HG03175 (cell line): ENCODE data around the gene NRCAM.

Source experiments
- ATAC-seq: cut with Tn5 transposase; IDR thresholded peaks from one replicate; pipeline ENCODE4 v1.9.1; 2021; ENCODE audit warnings: mild to moderate bottlenecking, moderate library complexity; ENCODE audit not compliant: unreplicated experiment

NRCAM gene

DNA sequence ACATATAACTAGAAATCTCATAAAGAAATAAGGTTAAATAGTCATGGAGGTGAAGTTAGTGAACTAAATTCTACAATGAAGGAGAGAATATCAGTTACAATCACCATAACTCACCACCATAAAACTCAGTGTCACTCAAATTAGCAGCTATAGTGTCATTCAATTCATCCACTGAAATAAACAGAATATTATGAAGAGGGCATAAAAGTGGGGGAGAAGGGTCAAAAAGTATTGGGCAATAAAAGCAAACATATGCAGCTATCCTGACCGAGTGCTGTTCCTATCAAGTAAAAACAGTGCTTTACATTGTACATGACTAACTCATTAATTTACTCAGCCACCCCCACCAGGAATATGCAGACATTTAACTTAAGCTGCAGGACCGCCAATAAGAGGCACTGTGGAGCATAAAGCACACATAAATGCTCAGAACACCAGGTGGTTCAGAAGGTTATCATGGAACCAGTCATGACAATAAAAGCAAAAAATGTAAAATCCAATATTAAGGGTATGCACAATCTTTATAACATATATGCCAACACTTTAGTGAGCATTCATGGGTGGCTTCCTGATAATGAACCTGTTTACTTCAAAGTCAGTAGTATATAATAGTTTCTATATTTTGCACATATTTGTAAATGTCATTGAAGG is 230.6 kb downstream of the NRCAM start:
- ATAC-seq: no peak

DNA sequence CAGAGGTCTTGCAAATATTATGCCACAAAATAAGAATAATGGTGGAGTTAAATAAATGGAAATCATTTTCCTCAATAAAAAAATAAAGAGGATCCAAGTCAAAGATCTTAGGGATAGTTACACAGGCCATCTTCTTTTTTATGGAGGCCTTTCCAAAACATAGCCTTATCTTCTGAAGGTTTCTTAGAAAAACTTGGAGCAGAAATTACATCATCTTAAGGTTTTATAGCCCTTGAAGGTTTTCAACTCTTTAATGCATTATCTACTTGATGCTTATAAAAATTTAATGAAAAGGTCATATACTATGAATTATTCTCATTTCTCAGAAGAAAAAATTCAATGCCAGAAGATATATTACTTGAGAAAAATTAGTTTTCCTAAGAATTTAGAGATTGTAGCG is 231.8 kb downstream of the NRCAM start:
- no peak for ATAC-seq

DNA sequence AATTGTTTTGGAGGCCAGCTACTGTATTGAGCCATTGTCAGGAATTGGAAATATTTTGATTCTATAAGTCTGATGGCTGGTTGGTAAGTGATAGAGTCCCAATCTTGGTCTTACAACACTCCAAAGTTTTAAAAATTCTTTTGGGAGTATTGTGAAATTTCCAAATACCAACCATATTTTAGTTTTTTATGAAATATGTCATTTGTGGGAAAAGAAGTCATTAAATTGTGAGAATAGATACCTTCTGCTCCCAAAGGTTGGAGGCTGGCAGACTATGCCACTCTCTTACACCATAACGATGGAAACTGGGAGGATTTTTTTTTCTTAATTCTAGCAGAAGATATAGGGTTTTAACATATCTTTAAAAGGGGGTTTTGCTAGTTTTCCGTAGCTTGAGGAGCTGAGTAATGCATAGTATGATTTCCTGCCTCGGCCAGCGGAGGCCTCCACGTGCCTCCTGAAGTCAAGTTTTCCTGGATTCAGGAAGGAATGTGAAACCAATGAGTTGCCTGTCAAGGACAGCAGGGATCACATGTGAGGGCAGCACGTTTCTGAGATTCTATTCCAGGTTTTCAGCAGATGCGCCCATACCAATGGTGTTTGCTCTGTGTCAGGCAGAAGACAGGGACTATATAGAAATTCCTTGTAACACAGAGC is 233.9 kb downstream of the NRCAM start:
- no peak for ATAC-seq

DNA sequence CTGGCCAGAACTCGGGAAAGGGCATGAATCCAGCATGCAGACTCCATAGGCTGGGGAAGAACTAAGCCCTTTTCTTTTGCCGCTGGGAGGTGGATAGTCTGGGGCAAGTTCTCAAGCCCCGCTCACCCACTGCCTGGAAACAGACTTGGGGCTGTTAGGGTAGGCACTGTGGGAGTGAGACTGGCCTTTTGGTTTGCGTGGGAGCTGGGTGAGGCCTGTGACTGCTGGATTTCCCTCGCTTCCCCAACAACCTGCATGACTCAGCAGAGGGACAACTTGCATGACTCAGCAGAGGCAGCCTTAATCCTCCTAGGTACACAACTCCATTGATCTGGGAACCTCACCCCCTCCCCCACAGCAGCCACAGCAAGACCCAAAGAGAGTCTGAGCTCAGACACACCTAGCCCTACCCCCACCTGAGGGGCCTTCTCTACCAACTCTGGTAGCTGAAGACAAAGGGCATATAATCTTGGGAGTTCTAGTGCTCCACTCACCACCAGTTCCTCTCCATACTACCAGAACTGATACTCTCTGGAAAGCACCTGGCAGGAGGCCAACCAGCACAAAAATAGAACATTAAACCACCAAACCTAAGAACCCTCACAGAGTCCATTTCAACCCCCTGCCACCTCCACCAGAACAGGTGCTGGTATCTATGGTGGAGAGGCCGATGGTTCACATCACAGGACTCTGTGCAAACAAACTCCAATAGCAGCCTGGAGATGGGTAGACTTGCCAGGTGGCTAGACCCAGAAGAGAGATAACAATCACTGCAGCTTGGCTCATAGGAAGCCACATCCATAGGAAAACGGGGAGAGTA is 244.6 kb downstream of the NRCAM start:
- ATAC-seq: peak; percentile 65

DNA sequence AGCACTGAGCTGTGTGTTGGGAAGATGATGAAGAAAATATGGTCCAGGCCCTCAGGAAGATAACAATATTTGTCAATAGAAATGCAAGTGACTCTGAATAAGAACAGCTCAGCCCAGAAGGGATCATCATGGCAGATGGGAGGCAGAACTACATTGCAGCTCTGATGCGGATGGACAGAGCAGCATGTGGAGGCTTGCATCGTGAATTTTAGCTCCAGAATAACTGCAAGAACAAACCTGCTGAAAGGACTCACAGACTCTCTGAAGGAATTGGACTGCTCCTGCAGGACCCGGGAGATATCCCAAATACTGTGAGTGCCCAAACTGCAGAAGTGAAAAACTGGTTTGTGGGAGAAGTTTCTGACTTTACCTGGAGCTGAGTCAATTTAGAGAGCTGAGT is 245.4 kb downstream of the NRCAM start:
- ATAC-seq: no peak

DNA sequence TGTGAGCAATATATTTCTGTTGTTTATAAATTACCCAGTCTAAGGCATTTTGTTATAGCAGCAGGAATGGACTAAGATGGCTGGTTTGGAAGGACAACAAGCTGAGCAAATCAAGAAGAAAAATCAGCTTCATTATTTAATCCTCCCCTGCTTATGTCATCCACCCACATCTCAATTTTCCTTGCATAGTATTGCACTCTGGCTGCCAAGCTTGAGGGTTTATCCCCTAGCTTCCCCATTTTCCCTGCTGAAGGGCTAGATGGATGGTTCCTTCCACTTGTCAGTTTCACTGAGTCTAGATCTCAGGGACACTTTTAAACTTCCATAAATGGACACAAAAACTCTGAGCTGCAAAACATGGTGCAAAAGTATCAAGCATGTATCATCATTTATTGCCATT is 250.9 kb downstream of the NRCAM start:
- ATAC-seq: no peak

DNA sequence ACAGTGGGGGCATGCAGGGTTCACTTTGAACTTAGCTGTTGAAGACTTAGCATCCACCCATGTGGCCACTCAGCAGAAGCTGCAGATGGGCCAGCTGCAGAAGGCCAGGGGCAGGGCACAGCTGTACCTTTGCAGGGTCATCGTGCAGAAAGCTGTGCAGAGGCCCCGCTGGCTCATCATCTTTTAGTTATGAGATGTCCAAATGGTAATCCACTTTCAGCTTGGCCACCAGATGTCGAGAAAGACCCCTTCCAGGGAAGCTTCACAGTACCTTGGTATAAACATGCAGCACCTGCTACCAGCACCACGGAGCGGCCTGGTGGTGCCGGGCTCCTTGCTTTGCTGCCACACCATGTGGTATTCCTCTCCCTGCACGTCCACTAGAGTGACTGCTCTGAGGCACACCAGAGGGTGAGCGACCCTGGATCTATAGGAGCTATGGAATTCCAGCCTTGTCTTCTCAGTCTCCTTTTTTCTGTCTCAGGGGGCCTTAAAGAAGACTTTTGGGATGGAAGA is 251.9 kb downstream of the NRCAM start:
- no peak for ATAC-seq

DNA sequence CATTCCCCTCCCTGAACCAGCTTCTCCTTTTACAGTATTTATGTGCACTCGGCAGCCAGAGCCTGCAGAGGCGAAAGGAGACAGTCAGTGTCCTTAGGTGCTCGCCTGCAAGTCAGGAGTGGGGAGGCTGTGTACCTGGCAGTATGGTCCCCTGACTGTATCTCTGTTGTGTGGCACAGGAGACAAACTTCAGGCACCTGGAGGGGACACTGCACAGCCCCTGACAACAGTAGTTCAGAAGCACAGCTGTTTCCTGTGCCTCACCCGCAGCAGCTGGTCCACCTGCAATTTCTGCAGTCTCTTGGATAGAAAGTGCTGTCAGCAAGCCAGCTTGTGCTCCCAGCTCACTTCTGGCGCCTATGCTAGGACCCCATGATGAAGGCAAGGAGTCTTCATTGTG is 252.7 kb downstream of the NRCAM start:
- ATAC-seq: peak; percentile 75

DNA sequence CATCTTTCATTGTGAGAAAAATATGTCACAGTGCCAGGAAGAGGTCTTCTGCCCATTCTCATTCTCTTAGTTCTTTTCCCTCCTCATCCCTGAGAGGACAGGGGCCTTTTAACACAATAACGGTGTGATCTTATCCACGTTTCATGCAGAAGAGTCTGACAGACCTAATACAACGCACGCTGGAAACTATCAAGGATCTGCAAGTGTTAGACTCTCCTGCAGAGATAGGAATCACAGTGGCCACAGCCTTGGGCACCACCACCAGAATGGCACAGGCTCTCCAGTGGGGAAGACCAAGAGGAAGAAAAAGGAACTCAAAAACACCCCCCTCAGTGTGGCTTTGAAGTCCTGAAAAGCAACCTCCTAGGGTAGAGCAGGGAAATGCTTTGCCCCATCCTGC is 253.5 kb downstream of the NRCAM start:
- ATAC-seq: no peak

DNA sequence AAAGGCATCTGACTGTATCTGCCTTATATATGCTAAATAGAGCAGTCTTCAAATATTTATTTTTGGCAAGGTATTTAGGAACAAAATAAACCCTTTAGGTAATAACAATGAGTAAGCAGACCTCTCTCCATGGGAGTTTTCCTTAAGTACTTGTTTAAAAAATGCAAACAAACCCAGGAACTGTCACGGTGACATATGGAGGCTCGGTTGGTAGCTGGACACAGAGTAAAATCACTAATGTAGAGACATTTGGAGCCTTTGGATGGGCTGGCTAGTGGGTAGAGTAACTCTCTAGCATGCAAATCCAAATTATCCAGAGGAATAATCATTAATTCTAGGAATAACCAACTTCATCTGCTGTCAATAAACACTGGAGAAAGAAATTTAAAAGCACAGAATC is 254.5 kb downstream of the NRCAM start:
- no peak for ATAC-seq

DNA sequence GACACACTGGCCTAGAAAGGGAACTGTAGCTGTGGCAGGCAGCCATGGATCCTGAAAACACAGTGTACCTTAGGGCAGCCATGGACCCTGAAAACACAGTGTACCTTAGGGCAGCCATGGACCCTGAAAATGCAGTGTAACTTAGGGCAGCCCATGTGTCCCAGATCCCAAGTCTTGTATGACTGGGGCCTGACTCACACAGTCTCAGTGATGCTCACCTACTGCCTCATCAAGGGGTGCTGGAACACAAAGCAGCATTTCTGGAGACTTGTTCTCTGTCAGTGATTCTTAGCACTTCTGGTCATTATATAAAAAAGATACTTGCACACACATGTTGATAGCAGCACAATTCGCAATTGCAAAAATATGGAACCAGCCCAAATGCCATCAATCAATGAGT is 255.9 kb downstream of the NRCAM start:
- no peak for ATAC-seq

DNA sequence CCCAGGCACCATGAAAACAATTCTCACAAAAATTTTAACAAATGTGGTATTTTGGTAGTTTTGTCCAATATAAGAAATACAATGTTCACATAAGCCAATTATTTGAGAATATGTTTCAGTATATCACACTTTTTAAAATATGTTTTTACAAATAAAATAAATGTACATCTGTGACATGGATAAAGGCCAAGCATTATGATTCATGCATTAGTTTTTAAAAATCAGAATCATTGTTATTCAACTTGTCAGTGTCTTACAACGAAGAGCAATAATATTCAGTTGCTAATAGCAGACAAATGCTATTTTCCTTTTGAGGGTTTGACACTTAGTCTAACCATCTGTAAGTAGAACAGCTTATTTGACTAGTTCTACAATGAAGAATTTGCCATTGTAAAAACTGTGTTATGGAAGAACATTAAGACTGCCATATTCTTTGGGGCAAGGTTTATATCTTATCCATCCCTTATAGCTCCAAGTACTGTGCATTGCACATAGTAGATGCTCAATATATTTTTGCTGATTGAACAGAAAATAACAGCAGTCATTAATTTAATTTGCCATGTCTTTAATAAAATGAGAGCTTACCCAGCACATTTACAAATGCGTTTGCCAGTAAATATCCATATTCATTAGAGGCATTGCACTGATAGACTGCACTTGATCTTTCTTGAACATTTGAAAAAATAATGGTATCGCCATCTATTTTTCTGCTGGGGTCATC is 258.7 kb downstream of the NRCAM start:
- no peak for ATAC-seq

DNA sequence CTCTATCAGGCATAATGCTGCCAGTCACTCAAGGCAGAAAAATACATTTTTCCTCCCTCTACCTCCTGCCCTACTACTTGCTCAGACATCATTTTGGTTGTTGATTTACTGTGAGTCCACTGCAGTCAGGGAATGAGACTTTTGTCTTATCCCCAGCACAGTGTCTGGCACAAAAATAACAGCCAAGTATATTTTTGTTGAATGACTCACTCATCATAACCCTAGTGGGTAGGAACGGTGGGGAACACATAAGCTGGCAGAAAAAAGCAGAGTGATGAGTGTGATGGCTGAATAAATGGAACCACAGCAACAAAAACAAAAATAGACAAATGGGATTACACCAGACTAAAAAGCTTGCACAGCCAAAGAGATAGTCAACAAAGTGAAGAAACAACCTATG is 260.2 kb downstream of the NRCAM start:
- no peak for ATAC-seq

DNA sequence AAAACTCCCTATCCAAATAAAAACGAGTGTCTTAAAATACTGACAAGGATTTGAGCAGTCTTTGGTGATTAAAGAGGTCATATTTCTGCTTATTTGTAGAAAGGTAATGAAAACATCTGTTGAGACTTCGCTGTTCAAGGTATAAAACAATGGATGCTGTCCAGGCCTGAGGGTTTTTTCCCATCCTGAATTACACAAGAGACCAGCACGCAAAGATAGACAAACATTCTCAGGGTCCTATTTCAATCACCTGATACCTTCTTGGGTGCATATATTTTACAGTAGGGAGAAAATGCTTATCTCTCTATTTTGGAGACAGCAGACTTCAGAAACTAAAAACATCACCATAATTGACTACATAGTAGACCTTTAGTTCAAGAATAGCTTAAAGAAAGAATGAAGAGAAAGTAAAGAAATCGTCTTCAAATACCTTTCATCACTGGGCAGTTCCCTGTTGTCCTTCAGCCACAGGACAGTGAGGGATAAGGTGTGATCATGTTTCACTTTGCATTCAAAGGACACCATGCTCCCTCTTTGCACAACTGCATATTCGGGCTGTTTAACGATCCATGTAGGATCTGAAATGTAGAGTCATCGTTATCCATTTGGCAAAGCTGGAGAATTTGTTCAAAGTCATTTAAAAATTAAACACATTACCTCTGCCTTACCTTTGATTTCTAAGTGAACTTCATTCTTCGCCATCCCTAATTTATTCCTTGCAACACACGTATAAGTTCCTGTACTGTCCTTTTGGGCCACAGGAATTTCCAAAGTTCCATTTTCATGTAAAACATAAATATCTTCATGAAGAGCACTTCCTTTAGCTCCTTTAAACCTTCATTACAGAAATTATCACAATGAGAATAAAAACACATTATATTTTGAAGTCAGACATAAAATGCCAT is 262.4 kb downstream of the NRCAM start:
- ATAC-seq: no peak

DNA sequence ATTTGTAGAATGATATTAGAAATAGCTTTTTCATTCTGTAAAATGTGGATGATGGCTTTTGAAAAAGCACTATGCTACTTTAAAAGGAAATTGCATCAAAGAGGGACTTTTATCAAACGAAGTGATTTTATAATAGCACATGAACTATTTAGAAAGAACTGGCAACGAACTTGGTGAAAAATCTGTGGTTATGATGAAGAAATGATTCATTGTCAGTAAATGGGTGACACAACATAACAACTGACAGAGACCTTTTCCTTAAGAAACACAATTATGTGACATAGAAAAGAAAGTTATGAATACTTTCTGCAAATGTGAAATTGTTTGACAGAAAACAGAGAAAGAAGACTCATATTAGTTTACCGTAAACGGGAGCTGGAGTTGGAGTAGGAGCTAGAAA is 265.3 kb downstream of the NRCAM start:
- no peak for ATAC-seq

DNA sequence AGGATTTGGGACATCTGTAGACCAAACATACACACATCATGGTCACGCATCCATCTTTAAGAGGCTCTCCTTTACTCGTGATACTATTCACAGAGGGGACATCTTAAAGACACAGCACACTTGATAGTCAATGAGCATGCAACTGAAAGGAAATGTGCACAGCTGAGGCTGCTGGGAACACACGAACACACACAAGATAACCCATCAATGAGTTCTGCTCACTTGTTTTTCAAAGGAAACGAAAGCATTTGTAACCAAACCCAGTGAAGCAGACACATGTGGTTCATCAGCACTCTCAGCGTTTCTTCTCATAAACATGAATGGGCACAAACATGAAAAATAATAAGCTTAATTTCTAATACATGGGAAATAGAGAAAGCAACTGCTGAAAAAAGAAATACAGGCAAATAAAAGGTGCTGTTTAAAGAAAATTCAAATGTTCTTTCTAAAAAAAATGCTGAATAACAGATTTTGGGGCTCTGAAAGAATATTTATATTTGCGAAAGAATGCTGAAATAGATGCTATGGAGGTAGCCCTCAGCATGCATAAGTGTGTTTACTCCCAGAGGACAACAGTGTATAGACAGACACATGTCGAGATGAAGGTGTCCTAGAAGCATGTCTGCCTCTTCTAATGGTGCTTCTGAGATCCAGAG is 266.4 kb downstream of the NRCAM start:
- ATAC-seq: peak; percentile 80

DNA sequence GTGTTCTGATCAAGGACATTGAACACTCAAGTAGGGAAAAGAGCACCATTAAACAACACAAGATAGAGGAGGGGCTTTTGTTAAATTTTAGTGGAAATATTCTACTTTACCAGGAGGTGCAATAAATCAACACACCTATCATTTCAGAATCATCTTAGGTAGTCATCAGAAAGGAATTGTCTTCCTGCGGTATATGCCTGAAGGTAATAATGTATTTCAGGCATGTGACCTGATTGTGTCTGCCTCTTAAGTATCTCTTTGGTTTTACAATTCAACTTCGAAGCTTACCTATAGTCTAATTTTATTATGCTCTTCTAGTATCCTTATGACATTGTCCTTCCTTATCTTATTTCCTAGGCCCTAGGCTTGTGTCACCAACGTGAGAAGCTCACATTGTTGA is 267.5 kb downstream of the NRCAM start:
- ATAC-seq: no peak

DNA sequence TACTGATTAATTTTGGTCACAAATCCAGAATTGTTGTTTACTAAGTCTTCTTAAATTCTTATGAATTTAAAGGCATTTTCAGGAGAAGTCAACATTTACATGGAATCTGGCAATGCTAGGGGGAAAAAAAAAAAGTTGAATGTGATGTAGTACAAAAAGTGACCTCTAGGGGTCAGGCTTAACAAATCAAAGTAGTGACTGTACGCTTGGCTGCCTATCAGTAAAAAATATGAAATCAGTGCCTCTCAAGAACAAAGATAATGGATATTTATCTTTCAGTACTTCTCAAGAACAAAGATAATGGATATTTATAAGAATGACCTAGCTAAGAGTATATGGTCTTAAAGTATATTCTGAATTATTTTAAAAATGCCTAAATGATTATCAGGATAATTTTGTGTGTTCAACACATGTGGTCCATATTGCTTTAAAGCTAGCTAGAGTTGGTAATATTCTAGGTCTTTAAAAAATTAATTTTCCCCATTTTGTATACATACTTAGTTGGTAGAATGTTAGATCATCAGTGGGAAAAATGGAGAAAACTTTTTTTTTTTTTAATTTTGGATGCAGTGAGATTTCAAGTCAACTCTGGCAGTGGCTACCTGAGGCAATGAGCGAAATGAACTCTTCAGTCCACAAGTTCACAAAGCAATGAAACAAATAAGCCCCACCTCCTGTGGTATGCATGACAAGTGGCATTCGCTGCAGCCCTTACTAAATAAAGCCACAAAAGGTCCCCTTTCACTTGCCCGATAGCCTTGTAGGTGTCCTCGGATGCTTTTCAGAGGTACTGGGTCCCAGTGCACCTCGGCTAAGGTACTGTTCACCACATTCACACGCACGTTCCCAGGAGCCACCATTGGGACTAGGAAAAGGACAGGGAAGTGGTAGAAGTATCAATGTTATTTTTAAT is 274.9 kb downstream of the NRCAM start:
- peak; percentile 63 for ATAC-seq

DNA sequence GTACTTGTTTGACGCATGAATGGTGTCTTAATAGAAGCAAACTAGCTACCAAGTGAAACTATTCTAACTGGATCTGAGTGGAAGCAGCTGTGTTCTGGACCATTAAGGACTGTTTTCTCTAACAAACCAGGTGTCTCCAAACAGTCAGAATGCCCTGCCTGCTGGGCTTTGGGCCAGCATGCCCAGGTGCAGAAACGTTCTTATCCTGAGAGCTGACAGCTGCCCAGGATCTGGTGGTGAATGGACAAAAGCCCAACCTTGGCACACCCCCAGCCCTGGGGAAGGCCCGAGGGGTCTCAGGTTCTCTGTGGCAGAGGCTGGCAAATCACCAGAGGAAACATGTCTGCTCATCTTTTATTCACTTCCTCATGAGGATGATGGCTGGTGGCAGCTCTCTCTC is 277.8 kb downstream of the NRCAM start:
- ATAC-seq: no peak
